Non-pigmented ciliary epithelial cell (primary cell): ENCODE results near the gene SFR1.
A peak's percentile ranks its signal among the peaks of the same experiment; 100 is the strongest.

Source experiments
- DNase-seq: peaks from one replicate; pipeline ENCODE4 v3.0.0-alpha.2; 2010; ENCODE audit warnings: low read depth

SFR1 gene

GRCh38 chr10:104121485-104122224 is at the start of gene SFR1:
SFR1 (plus strand) TSS chr10:104122171; CDS start chr10:104122184, 13 bp downstream.
- DNase-seq: peak; percentile 81

- no peak for DNase-seq
Observed at GRCh38 chr10:104072786-104073185, 49.2 kb upstream of the SFR1 start.

- no peak for DNase-seq
Observed at GRCh38 chr10:104074505-104074904, 47.5 kb upstream of the SFR1 start.

- no peak for DNase-seq
Observed at GRCh38 chr10:104076743-104077160, 45.2 kb upstream of the SFR1 start.

- DNase-seq: no peak
Observed at GRCh38 chr10:104077247-104077646, 44.7 kb upstream of the SFR1 start.

GRCh38 chr10:104077663-104078151 is 44.3 kb upstream of the SFR1 start:
- DNase-seq: no peak

GRCh38 chr10:104080762-104081161 is 41.2 kb upstream of the SFR1 start:
- no peak for DNase-seq

GRCh38 chr10:104081998-104082397 is 40.0 kb upstream of the SFR1 start:
- no peak for DNase-seq

GRCh38 chr10:104084482-104085142 is 37.4 kb upstream of the SFR1 start:
- DNase-seq: no peak

GRCh38 chr10:104085801-104086400 is 36.1 kb upstream of the SFR1 start, which contains the start of gene COL17A1:
COL17A1 (minus strand) TSS chr10:104085880; CDS start chr10:104080673, 5,207 bp downstream.
- DNase-seq: no peak

GRCh38 chr10:104088239-104088638 is 33.7 kb upstream of the SFR1 start:
- no peak for DNase-seq

GRCh38 chr10:104089621-104090020 is 32.4 kb upstream of the SFR1 start:
- DNase-seq: no peak

- DNase-seq: no peak
Observed at GRCh38 chr10:104090611-104091010, 31.4 kb upstream of the SFR1 start.

GRCh38 chr10:104092749-104093148 is 29.2 kb upstream of the SFR1 start:
- DNase-seq: no peak

- DNase-seq: no peak
Observed at GRCh38 chr10:104096692-104097091, 25.3 kb upstream of the SFR1 start.

- DNase-seq: no peak
Observed at GRCh38 chr10:104098358-104098925, 23.5 kb upstream of the SFR1 start.

GRCh38 chr10:104099269-104099668 is 22.7 kb upstream of the SFR1 start:
- DNase-seq: no peak

- no peak for DNase-seq
Observed at GRCh38 chr10:104099941-104100340, 22.0 kb upstream of the SFR1 start.

GRCh38 chr10:104100795-104101194 is 21.2 kb upstream of the SFR1 start:
- DNase-seq: no peak

- no peak for DNase-seq
Observed at GRCh38 chr10:104101902-104102301, 20.1 kb upstream of the SFR1 start.

GRCh38 chr10:104103956-104104355 is 18.0 kb upstream of the SFR1 start:
- DNase-seq: no peak

GRCh38 chr10:104104418-104104817 is 17.6 kb upstream of the SFR1 start:
- no peak for DNase-seq

GRCh38 chr10:104104926-104105325 is 17.0 kb upstream of the SFR1 start:
- no peak for DNase-seq
